Smooth muscle cell of trachea (primary cell): ENCODE results near the gene VCY. TPM values are rescaled to one million over a fixed set of nuclear protein-coding genes. Genes with fewer than 3 reads are reported as not detected.

Source experiments
- total RNA-seq: library from RNA; depleted of rRNA; stranded (reverse); fragments of >200 nt; gene quantifications from 2 replicates; pipeline ENCODE4 v1.2.1, GENCODE V29; 2014

Gene VCY
- not detected in 2 replicates for total RNA-seq

DNA sequence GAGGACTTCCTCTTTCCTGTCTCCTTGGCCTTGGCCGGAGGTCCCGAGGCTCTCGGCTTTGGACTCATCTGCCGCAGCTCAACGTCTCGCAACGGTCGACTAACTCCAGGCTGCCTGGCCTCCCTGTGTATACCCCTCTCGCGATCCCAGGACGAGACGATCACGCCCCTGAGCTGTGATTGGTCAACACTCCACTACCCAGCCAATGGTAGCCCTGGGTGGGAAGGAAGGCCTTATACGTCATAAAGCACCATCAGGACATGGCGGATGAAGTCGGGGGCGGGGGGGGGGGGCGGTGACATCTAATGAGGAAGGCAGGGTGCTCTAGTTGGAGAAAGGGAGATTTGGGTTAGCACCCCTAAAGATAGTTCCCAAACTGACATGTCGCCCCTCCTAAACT lies at the start of gene VCY:
Gene VCY, minus strand, starts transcription at position 101 of the 400 bp plus-strand sequence. Its CDS starts 33 bp downstream, at position 68.

Other genes with a start within 250 kb of the VCY start
- gene VCY1B, start 69.8 kb upstream of the VCY start, total RNA-seq: not detected in 2 replicates